Breast epithelium (tissue), 3 donors: ENCODE measurements around the gene FRMD4A.

Source experiments
- CTCF ChIP-seq, 3 donors: fragments of 450-650 bp; IDR thresholded peaks; one replicate each; pipeline ENCODE4 v1.5.1; 2016 to 2017; ENCODE audit warnings: antibody characterized with exemption in 3 of 3, mild to moderate bottlenecking in 3 of 3, moderate library complexity in 3 of 3
- POLR2A ChIP-seq: fragments of 450-650 bp; IDR thresholded peaks from one replicate; pipeline ENCODE4 v1.6.1; 2016; ENCODE audit warnings: antibody characterized with exemption, mild to moderate bottlenecking, moderate library complexity

- TF ChIP-seq CTCF (IDR thresholded peaks at IDR 0.05) = no peak
- TF ChIP-seq POLR2A = no peak
Measured at GRCh38 chr10:14062528-14063260, 268.0 kb downstream of the FRMD4A start.
